ENCODE measurements around the gene RANBP17. TPM values are rescaled to one million over a fixed set of nuclear protein-coding genes. Genes with fewer than 3 reads are reported as not detected.

RANBP17 gene
- total and polyA plus RNA-seq, 2 experiments from 2014 or later: 3.7 to 3.8 TPM

DNA sequence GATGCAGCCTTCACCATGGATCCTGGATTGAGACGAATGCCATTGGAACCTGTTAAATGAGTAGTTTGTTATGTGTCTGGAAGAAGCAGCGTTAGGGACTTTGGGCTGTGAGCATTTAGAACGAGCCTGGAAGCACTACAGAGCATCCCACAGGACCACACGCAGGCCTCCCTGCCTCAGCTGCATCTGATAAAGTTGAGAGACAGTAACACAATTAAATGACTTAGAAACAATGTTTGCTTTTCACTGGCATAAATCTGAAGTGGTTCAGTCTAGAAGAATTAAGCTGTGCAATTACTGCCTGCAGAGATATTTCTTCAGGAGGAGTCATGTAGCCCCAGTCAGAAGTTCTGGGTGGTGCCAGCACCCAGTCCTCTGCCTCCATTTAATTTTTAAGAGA, 437.4 kb downstream of the RANBP17 start:
- H3K9ac ChIP-seq: no peak overlapping the region
- H3K4me1 ChIP-seq (ENCODE audit: insufficient read depth): no peaks in the 10 kb centered on the region
- 52 to 59% methylated on average over 4 of the region's 4 CpGs for WGBS, 2 experiments (ENCODE audit: low coverage in 1 of 2, low lambda C conversion rate in 2 of 2, missing lambda C conversion rate in 2 of 2)
- no peaks in the 10 kb centered on the region for H3K9me3 ChIP-seq (ENCODE audit: low read depth)
- no peaks in the 10 kb centered on the region for H3K79me2 ChIP-seq (ENCODE audit: insufficient read depth)
- no peak for DNase-seq
- no peak overlapping the region for H3K4me2 ChIP-seq (ENCODE audit: unreplicated experiment)
- H3K27ac ChIP-seq: no peak overlapping the region
- no peaks in the 10 kb centered on the region for H4K20me1 ChIP-seq (ENCODE audit: insufficient read depth)
- no peak for TF ChIP-seq EZH2phosphoT487 (IDR thresholded peaks at IDR 0.05; ENCODE audit: insufficient read depth, low read depth)
- no peak for TF ChIP-seq EZH2 (IDR thresholded peaks at IDR 0.05; ENCODE audit: insufficient read depth, poor library complexity, severe bottlenecking)
- no peak overlapping the region for H3K4me3 ChIP-seq
- H3K9me2 ChIP-seq (ENCODE audit: insufficient read depth): no peaks in the 10 kb centered on the region
- H3F3A ChIP-seq (ENCODE audit: insufficient read depth): no peaks in the 10 kb centered on the region
- in situ Hi-C loops (cut with MboI): no loop called here
- no peaks in the 10 kb centered on the region for H3K27me3 ChIP-seq (replicated peaks; ENCODE audit: insufficient read depth)
- no peaks in the 10 kb centered on the region for H3K36me3 ChIP-seq (ENCODE audit: low read depth)
- no peak overlapping the region for H2AFZ ChIP-seq

DNA sequence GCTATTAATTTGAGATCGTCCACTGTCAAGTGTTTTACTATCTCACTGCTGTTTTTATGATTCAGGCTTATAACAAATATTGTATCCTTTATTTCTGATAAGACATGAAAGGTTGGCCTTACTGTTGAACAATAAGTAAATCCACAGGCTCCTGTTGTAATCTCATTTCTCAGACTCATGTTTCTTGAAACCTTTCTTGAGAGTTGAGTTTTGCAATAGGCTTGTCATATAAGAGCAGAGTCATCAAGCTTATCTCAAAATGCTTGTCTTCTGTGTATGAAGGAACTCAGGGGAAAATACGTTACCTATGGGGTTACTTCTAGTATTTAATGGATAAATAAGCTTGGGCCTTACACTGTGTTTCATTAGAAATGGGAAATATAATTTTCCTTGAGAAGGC, 438.0 kb downstream of the RANBP17 start:
- H2AFZ ChIP-seq: no peak overlapping the region
- no peak overlapping the region for H3K4me3 ChIP-seq
- H3K27me3 ChIP-seq (replicated peaks; ENCODE audit: insufficient read depth): peaks cover 1% of the 10 kb centered on the region; the same call in 1 of the 2 replicates
- H3K79me2 ChIP-seq (ENCODE audit: insufficient read depth): no peaks in the 10 kb centered on the region
- H3K4me2 ChIP-seq (ENCODE audit: unreplicated experiment): no peak overlapping the region
- no peak for TF ChIP-seq EZH2phosphoT487 (IDR thresholded peaks at IDR 0.05; ENCODE audit: insufficient read depth, low read depth)
- no peak for TF ChIP-seq EZH2 (IDR thresholded peaks at IDR 0.05; ENCODE audit: insufficient read depth, poor library complexity, severe bottlenecking)
- no peaks in the 10 kb centered on the region for H3K9me3 ChIP-seq (ENCODE audit: low read depth)
- H3K4me1 ChIP-seq (ENCODE audit: insufficient read depth): no peaks in the 10 kb centered on the region
- no peaks in the 10 kb centered on the region for H4K20me1 ChIP-seq (ENCODE audit: insufficient read depth)
- H3F3A ChIP-seq (ENCODE audit: insufficient read depth): no peaks in the 10 kb centered on the region
- in situ Hi-C loops (cut with MboI): no loop called here
- no peaks in the 10 kb centered on the region for H3K36me3 ChIP-seq (ENCODE audit: low read depth)
- no peaks in the 10 kb centered on the region for H3K9me2 ChIP-seq (ENCODE audit: insufficient read depth)
- H3K9ac ChIP-seq: no peak overlapping the region
- H3K27ac ChIP-seq: no peak overlapping the region
- DNase-seq: no peak
- 66 to 70% methylated on average over 2 of the region's 2 CpGs for WGBS, 2 experiments (ENCODE audit: low coverage in 1 of 2, low lambda C conversion rate in 2 of 2, missing lambda C conversion rate in 2 of 2)

DNA sequence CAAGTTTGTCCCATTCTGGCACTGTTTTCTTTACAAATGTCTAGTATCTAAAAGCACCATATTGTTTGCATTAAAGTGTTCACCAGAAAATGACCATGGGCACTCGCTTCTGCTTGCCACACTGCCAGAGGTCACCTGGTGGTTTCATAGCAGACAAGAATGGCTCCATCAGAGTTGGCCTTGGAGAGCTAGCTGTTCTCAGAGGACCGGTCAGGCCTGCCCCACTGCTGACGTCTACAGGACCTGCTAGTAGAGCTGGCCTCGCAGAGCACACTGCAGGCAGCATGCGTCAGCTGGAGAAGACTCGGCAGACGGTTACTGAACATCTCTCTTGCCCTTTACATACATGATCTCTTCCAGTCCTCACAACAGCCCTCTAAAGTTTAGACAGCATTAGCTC, 438.5 kb downstream of the RANBP17 start:
- DNase-seq: no peak

DNA sequence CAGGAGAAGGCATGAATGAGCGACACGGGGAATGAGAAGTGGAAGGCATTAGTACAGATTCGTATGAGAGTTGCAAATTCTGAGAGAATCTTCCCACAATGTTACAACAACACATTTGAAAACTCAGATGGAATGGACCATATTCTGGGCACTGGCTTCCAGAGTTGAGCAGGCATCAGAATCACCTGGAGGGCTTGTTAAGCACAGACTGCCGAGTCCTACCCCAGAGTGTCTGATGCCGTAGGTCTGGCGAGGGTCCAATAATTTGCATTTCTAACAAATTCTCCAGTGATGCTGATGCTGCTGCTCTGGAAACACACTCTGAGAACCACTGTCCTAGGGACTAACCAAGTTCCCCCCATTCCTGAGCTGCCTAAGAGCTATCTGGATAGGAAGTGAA, 444.3 kb downstream of the RANBP17 start:
- TF ChIP-seq EZH2phosphoT487 (IDR thresholded peaks at IDR 0.05; ENCODE audit: insufficient read depth, low read depth): no peak
- no peak for TF ChIP-seq EZH2 (IDR thresholded peaks at IDR 0.05; ENCODE audit: insufficient read depth, poor library complexity, severe bottlenecking)

More for the DNA sequence above, 438.5 kb downstream of the RANBP17 start:
- Histone ChIP-seq H3K79me2 (ENCODE audit: insufficient read depth) (no peaks in the 10 kb centered on the region), H3K27ac (no peak overlapping the region), H3K36me3 (ENCODE audit: low read depth) (no peaks in the 10 kb centered on the region), H3K4me2 (ENCODE audit: unreplicated experiment) (no peak overlapping the region), H3K27me3 (replicated peaks; ENCODE audit: insufficient read depth) (peaks cover 6% of the 10 kb centered on the region), H2AFZ (no peak overlapping the region), H3K9me3 (ENCODE audit: low read depth) (no peaks in the 10 kb centered on the region), H3K4me3 (no peak overlapping the region), H3K9ac (no peak overlapping the region), H4K20me1 (ENCODE audit: insufficient read depth) (no peaks in the 10 kb centered on the region), H3F3A (ENCODE audit: insufficient read depth) (no peaks in the 10 kb centered on the region), H3K4me1 (ENCODE audit: insufficient read depth) (no peaks in the 10 kb centered on the region), H3K9me2 (ENCODE audit: insufficient read depth) (no peaks in the 10 kb centered on the region)
- in situ Hi-C loops (cut with MboI): no loop called here
- TF ChIP-seq EZH2phosphoT487 (IDR thresholded peaks at IDR 0.05; ENCODE audit: insufficient read depth, low read depth) (no peak), EZH2 (IDR thresholded peaks at IDR 0.05; ENCODE audit: insufficient read depth, poor library complexity, severe bottlenecking) (no peak)
- WGBS, 2 experiments (ENCODE audit: low coverage in 1 of 2, low lambda C conversion rate in 2 of 2, missing lambda C conversion rate in 2 of 2): 78 to 79% methylated on average over 7 of the region's 7 CpGs

More for the DNA sequence above, 444.3 kb downstream of the RANBP17 start:
- 27 to 29% methylated on average over 6 of the region's 6 CpGs for WGBS, 2 experiments (ENCODE audit: low coverage in 1 of 2, low lambda C conversion rate in 2 of 2, missing lambda C conversion rate in 2 of 2)
- Histone ChIP-seq H4K20me1 (ENCODE audit: insufficient read depth) (no peaks in the 10 kb centered on the region), H3K36me3 (ENCODE audit: low read depth) (no peaks in the 10 kb centered on the region), H3K4me3 (no peak overlapping the region), H3K4me2 (ENCODE audit: unreplicated experiment) (no peak overlapping the region), H3K9ac (no peak overlapping the region), H3K9me2 (ENCODE audit: insufficient read depth) (no peaks in the 10 kb centered on the region), H3K9me3 (ENCODE audit: low read depth) (no peaks in the 10 kb centered on the region), H3K4me1 (ENCODE audit: insufficient read depth) (peaks cover 3% of the 10 kb centered on the region; the same call in 1 of the 2 replicates), H2AFZ (no peak overlapping the region), H3F3A (ENCODE audit: insufficient read depth) (no peaks in the 10 kb centered on the region), H3K27ac (no peak overlapping the region), H3K79me2 (ENCODE audit: insufficient read depth) (no peaks in the 10 kb centered on the region), H3K27me3 (replicated peaks; ENCODE audit: insufficient read depth) (peaks cover 62% of the 10 kb centered on the region)
- no peak for DNase-seq
- in situ Hi-C loops (cut with MboI): no loop called here
